MCF 10A (cell line): ENCODE measurements around the gene GPR68. TPM values are rescaled to one million over a fixed set of nuclear protein-coding genes. Genes with fewer than 3 reads are reported as not detected.
A peak's percentile ranks its signal among the peaks of the same experiment; 100 is the strongest.

Experiments used
- BruUV-seq: library from RNA; stranded (reverse); fragments of 400-500 nt; replicated peaks from 2 replicates; lab custom pipeline; 2021; lab: Mats Ljungman, UMichigan
- CTCF ChIA-PET: fragments of 300-600 bp; sonication (Branson Sonifier 250); formaldehyde crosslinking; extraction: SDS; loops from one replicate; lab custom pipeline; 2021; ENCODE audit warnings: antibody characterized with exemption, inconsistent platforms; lab: Yijun Ruan, JAX
- POLR2A ChIA-PET: fragments of 300-600, 350-650 bp; sonication (Branson Sonifier 250); formaldehyde crosslinking; extraction: SDS; loops from one replicate; lab custom pipeline; 2020; ENCODE audit warnings: antibody characterized with exemption, inconsistent platforms; lab: Yijun Ruan, JAX
- DNase-seq: peaks from one replicate; pipeline ENCODE4 v3.0.0-alpha.2; 2018; ENCODE audit not compliant: unreplicated experiment
- H3K27ac Mint-ChIP-seq: one replicate; pipeline ENCODE4 v1.8.0; 2022; ENCODE audit warnings: mild to moderate bottlenecking, low read depth, mixed read lengths; ENCODE audit not compliant: unreplicated experiment
- H3K27me3 Mint-ChIP-seq: one replicate; pipeline ENCODE4 v1.8.0; 2022; ENCODE audit warnings: mixed read lengths; ENCODE audit not compliant: insufficient read depth, unreplicated experiment
- H3K36me3 Mint-ChIP-seq: one replicate; pipeline ENCODE4 v1.8.0; 2022; ENCODE audit warnings: mild to moderate bottlenecking, moderate library complexity, mixed read lengths; ENCODE audit not compliant: insufficient read depth, unreplicated experiment
- H3K4me1 Mint-ChIP-seq: one replicate; pipeline ENCODE4 v1.8.0; 2022; ENCODE audit warnings: mixed read lengths; ENCODE audit not compliant: insufficient read depth, unreplicated experiment
- H3K4me3 Mint-ChIP-seq: one replicate; pipeline ENCODE4 v1.8.0; 2022; ENCODE audit warnings: mild to moderate bottlenecking, moderate library complexity, mixed read lengths; ENCODE audit not compliant: unreplicated experiment
- H3K9me3 Mint-ChIP-seq: one replicate; pipeline ENCODE4 v1.8.0; 2022; ENCODE audit warnings: mixed read lengths; ENCODE audit not compliant: unreplicated experiment
- CTCF ChIP-seq: fragments of 200-600 bp; IDR thresholded peaks from one replicate; pipeline ENCODE4 v1.8.0; 2022; ENCODE audit warnings: antibody characterized with exemption, mild to moderate bottlenecking; ENCODE audit not compliant: unreplicated experiment
- intact Hi-C: fragments of 100-400 bp; cut with micrococcal nuclease; formaldehyde crosslinking; loops from 2 replicates; pipeline ENCODE4 v1.14.1; 2022
- total RNA-seq: library from RNA; stranded (reverse); gene quantifications from 2 replicates; pipeline ENCODE4 v1.2.3, GENCODE V29; 2022

GPR68 gene
- total RNA-seq, 1 experiment from 2014 or later: 0.14 TPM

GRCh38 chr14:91261115-91261514 lies 16.6 kb upstream of the GPR68 start:
- intact Hi-C loops: no loop called here
- TF ChIP-seq CTCF: no peak
- no peaks in the 10 kb centered on the region for H3K27me3 Mint-ChIP-seq
- POLR2A ChIA-PET: no interaction called here
- no peaks in the 10 kb centered on the region for H3K36me3 Mint-ChIP-seq
- no peak overlapping the region for H3K4me3 Mint-ChIP-seq
- peak overlapping the region; percentile 46 for H3K27ac Mint-ChIP-seq
- H3K4me1 Mint-ChIP-seq: peaks cover 30% of the 10 kb centered on the region
- H3K9me3 Mint-ChIP-seq: no peaks in the 10 kb centered on the region
- no peak for DNase-seq
- BruUV-seq: no TSS peak
- CTCF ChIA-PET: no interaction called here

GRCh38 chr14:91258876-91259275 lies 14.4 kb upstream of the GPR68 start:
- no peaks in the 10 kb centered on the region for H3K9me3 Mint-ChIP-seq
- no peak overlapping the region for H3K4me3 Mint-ChIP-seq
- ChIA-PET CTCF (interaction anchor here (0.6 to 1.0 kb wide), 3 partner anchors 26 to 537 kb away, joined by 3 to 4 read pairs (median 3); no protein-coding TSS in a partner anchor), POLR2A (interaction anchor here (0.6 to 1.2 kb wide), 3 partner anchors 9 to 227 kb away, joined by 3 to 6 read pairs (median 3); no protein-coding TSS in a partner anchor)
- H3K27me3 Mint-ChIP-seq: no peaks in the 10 kb centered on the region
- intact Hi-C loops: no loop called here
- no peaks in the 10 kb centered on the region for H3K36me3 Mint-ChIP-seq
- no peak for TF ChIP-seq CTCF
- BruUV-seq: no TSS peak
- H3K4me1 Mint-ChIP-seq: peaks cover 20% of the 10 kb centered on the region
- H3K27ac Mint-ChIP-seq: peak overlapping the region; percentile 95
- DNase-seq: no peak

GRCh38 chr14:91258011-91258618 lies 13.6 kb upstream of the GPR68 start:
- H3K27me3 Mint-ChIP-seq: no peaks in the 10 kb centered on the region
- peak overlapping the region; percentile 95 for H3K27ac Mint-ChIP-seq
- peak; percentile 96 for DNase-seq
- no peaks in the 10 kb centered on the region for H3K9me3 Mint-ChIP-seq
- no peak overlapping the region for H3K4me3 Mint-ChIP-seq
- intact Hi-C loops: no loop called here
- H3K4me1 Mint-ChIP-seq: peaks cover 20% of the 10 kb centered on the region
- POLR2A ChIA-PET: interaction anchor here (0.6 to 1.2 kb wide), 3 partner anchors 8 to 226 kb away, joined by 3 to 6 read pairs (median 4); no protein-coding TSS in a partner anchor
- TF ChIP-seq CTCF: no peak
- H3K36me3 Mint-ChIP-seq: no peaks in the 10 kb centered on the region
- CTCF ChIA-PET: interaction anchor here (1.0 kb wide), 1 partner anchor 355 kb away, joined by 4 read pairs; no protein-coding TSS in a partner anchor
- no TSS peak for BruUV-seq

- H3K36me3 Mint-ChIP-seq: no peaks in the 10 kb centered on the region
- no peaks in the 10 kb centered on the region for H3K27me3 Mint-ChIP-seq
- POLR2A ChIA-PET: interaction anchor here (0.7 to 0.9 kb wide), 2 partner anchors 10 to 24 kb away, joined by 3 to 4 read pairs; no protein-coding TSS in a partner anchor
- CTCF ChIA-PET: no interaction called here
- intact Hi-C loops: no loop called here
- DNase-seq: no peak
- no peaks in the 10 kb centered on the region for H3K9me3 Mint-ChIP-seq
- TF ChIP-seq CTCF: no peak
- BruUV-seq: no TSS peak
- peaks cover 20% of the 10 kb centered on the region for H3K4me1 Mint-ChIP-seq
- peak overlapping the region; percentile 95 for H3K27ac Mint-ChIP-seq
- H3K4me3 Mint-ChIP-seq: no peak overlapping the region
Measured at GRCh38 chr14:91257328-91258010, 13.0 kb upstream of the GPR68 start.
